Measurements from ENCODE around the gene SNRNP35.

GRCh38 chr12:123497065-123497464 lies 39.1 kb downstream of the SNRNP35 start:
- TF ChIP-seq POLR2A (IDR thresholded peaks at IDR 0.05) (no peak), CTCF (IDR thresholded peaks at IDR 0.05 in 8 of 11, conservative IDR thresholded peaks at IDR 0.05 in 3 of 11) (no peak), POLR2AphosphoS5 (IDR thresholded peaks at IDR 0.05) (no peak)

Measured in spleen (tissue), 7 donors.